ENCODE results near the gene UBE3D. TPM values are rescaled to one million over a fixed set of nuclear protein-coding genes. Genes with fewer than 3 reads are reported as not detected.

The UBE3D gene
- polyA plus RNA-seq, 1 donor, result 7.8 TPM

DNA sequence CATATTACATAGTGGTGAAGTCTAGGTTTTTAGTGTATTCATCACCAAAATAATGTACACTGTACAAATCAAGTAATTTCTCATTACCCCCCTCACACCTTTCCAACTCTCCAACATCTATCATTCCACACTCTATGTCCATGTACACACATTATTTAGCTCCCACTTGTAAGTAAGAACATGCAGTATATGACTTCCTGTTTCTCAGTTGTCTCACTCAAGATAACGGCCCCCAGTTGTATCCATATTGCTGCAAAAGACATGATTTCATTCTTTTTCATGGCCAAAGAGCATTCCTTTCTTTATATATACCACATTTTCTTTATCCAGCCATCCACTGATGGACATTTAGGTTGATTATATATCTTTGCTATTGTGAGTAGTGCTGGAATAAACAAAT is 86.0 kb downstream of the UBE3D start:
- whole genome bisulfite sequencing (ENCODE audit: insufficient coverage, low lambda C conversion rate), result no CpG with 5 or more reads among the region's 1 CpG
- H3K27ac ChIP-seq (ENCODE audit: low read length), result no peak overlapping the region

DNA sequence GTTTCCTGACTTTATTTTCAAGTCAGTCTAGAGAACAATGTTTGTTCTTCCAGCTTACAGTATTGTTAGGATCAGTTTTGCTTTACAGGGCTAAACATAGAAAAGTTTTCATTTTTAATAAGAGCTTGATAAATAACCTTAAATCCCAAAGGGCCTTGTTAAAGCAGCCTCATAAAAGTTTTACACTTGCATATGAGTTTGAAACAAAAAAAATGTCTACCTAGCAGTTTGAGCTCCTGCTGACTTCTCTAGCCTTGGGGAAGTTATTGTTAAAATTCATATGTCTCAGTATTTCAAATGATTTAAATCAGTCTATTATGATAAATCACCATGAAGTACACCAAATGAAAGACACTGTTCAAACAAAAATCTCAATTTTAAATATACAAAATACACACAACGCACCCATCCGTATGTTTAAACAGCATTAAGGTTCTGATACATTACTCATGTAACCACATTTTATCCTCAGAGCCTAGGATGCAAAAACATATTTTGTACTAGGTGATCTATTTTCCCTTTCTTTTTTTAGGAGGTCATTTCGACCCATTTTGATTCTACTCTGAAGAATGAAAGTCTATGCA is 87.2 kb downstream of the UBE3D start:
- H3K4me3 ChIP-seq (ENCODE audit: low read length), result no peak overlapping the region
- no peaks in the 10 kb centered on the region for H3K4me1 ChIP-seq (ENCODE audit: control insufficient read depth, insufficient read depth, low read length)
- 100% methylated on average over 1 of the region's 3 CpGs for WGBS (ENCODE audit: insufficient coverage, low lambda C conversion rate)
- H3K36me3 ChIP-seq (ENCODE audit: control insufficient read depth, insufficient read depth, low read length), result no peaks in the 10 kb centered on the region
- no peaks in the 10 kb centered on the region for H3K9me3 ChIP-seq (ENCODE audit: control insufficient read depth, low read depth, low read length)
- no peak for DNase-seq
- H3K27ac ChIP-seq (ENCODE audit: low read length), result no peak overlapping the region
- no peaks in the 10 kb centered on the region for H3K27me3 ChIP-seq (ENCODE audit: control insufficient read depth, insufficient read depth, low read length)

More for the DNA sequence above, 86.0 kb downstream of the UBE3D start:
- no peak for DNase-seq
- no peaks in the 10 kb centered on the region for H3K27me3 ChIP-seq (ENCODE audit: control insufficient read depth, insufficient read depth, low read length)
- no peaks in the 10 kb centered on the region for H3K9me3 ChIP-seq (ENCODE audit: control insufficient read depth, low read depth, low read length)
- no peaks in the 10 kb centered on the region for H3K36me3 ChIP-seq (ENCODE audit: control insufficient read depth, insufficient read depth, low read length)
- H3K4me3 ChIP-seq (ENCODE audit: low read length), result no peak overlapping the region
- no peaks in the 10 kb centered on the region for H3K4me1 ChIP-seq (ENCODE audit: control insufficient read depth, insufficient read depth, low read length)

DNA sequence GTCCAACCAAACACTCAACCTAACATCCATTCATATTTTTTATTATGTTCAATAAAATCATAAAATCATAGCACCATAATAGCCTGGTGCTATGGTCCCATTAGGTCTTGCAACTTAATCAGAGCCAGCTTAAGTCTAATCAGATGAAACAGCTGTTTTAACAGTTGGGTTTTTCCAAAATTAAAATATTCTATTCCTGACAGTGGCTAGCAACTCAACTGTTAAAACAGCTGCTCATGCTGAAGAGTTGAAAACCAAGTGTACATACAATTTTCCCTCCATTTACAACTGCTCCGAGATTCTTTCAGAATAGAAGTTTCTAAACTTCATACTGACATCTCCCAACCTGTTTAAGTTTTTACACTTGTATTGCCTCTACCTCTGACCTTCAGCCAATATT is 89.5 kb downstream of the UBE3D start:
- Histone ChIP-seq H3K4me1 (ENCODE audit: control insufficient read depth, insufficient read depth, low read length) (no peaks in the 10 kb centered on the region), H3K36me3 (ENCODE audit: control insufficient read depth, insufficient read depth, low read length) (no peaks in the 10 kb centered on the region), H3K4me3 (ENCODE audit: low read length) (no peak overlapping the region), H3K9me3 (ENCODE audit: control insufficient read depth, low read depth, low read length) (no peaks in the 10 kb centered on the region), H3K27ac (ENCODE audit: low read length) (no peak overlapping the region), H3K27me3 (ENCODE audit: control insufficient read depth, insufficient read depth, low read length) (no peaks in the 10 kb centered on the region)
- WGBS (ENCODE audit: insufficient coverage, low lambda C conversion rate), result 100% methylated on average over 1 of the region's 1 CpG
- DNase-seq, result no peak

DNA sequence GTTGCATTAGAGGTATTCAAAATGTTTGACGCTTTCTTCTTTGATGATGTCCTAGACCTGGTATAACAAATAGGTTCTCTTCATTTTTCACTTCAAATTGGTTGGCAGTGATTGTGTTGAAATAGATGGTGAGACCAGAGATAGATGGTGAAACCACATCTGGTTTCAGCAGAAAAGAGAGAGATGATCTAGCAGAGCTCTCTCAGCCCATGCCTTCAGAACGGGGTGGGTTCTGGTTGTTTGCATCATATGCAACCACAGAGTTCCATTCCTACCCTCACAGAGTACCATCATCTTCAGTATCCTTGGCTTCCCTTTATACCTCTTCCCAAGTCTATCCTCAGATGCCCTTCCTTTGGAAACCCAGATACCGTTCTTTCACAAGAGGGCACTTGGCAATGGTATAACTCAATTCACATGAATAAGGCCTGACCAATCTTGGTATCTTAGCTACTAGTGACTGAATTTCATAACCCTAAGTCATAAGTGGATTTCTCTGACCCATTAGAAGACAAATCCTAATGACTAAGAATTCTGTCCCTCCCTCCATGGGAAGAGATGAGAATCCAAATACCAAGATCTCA is 93.7 kb downstream of the UBE3D start:
- Histone ChIP-seq H3K4me3 (ENCODE audit: low read length) (no peak overlapping the region), H3K4me1 (ENCODE audit: control insufficient read depth, insufficient read depth, low read length) (no peaks in the 10 kb centered on the region)
- 100% methylated on average over 1 of the region's 3 CpGs for WGBS (ENCODE audit: insufficient coverage, low lambda C conversion rate)

DNA sequence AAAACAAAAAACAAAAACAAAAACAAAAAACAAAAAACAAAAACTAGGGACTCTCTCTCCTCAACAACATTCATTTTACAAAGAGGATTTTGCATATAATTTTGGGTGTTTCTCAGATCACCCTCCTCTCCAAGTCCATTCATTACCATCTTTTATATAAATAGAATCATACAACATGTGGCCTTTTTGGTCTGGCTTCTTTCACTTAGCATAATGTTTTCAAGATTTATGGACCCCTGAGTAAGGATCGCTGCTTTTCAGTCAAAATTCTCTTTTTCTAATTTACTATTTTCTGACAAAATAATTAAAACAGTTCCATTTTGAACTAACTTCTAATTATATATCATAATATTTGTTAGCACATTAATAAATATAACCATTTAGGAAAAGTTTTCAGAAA is 94.8 kb downstream of the UBE3D start:
- Histone ChIP-seq H3K36me3 (ENCODE audit: control insufficient read depth, insufficient read depth, low read length) (no peaks in the 10 kb centered on the region), H3K4me1 (ENCODE audit: control insufficient read depth, insufficient read depth, low read length) (no peaks in the 10 kb centered on the region), H3K27ac (ENCODE audit: low read length) (no peak overlapping the region), H3K27me3 (ENCODE audit: control insufficient read depth, insufficient read depth, low read length) (no peaks in the 10 kb centered on the region), H3K9me3 (ENCODE audit: control insufficient read depth, low read depth, low read length) (no peaks in the 10 kb centered on the region), H3K4me3 (ENCODE audit: low read length) (no peak overlapping the region)
- no peak for DNase-seq
- 100% methylated on average over 1 of the region's 1 CpG for WGBS (ENCODE audit: insufficient coverage, low lambda C conversion rate)

More for the DNA sequence above, 93.7 kb downstream of the UBE3D start:
- no peaks in the 10 kb centered on the region for H3K27me3 ChIP-seq (ENCODE audit: control insufficient read depth, insufficient read depth, low read length)
- H3K27ac ChIP-seq (ENCODE audit: low read length), result no peak overlapping the region
- DNase-seq, result no peak
- H3K9me3 ChIP-seq (ENCODE audit: control insufficient read depth, low read depth, low read length), result no peaks in the 10 kb centered on the region
- H3K36me3 ChIP-seq (ENCODE audit: control insufficient read depth, insufficient read depth, low read length), result no peaks in the 10 kb centered on the region

- H3K4me3 ChIP-seq (ENCODE audit: low read length), result no peak overlapping the region
- WGBS (ENCODE audit: insufficient coverage, low lambda C conversion rate), result 100% methylated on average over 2 of the region's 2 CpGs
- H3K4me1 ChIP-seq (ENCODE audit: control insufficient read depth, insufficient read depth, low read length), result no peaks in the 10 kb centered on the region
- DNase-seq, result no peak
- H3K36me3 ChIP-seq (ENCODE audit: control insufficient read depth, insufficient read depth, low read length), result no peaks in the 10 kb centered on the region
- no peak overlapping the region for H3K27ac ChIP-seq (ENCODE audit: low read length)
- no peaks in the 10 kb centered on the region for H3K9me3 ChIP-seq (ENCODE audit: control insufficient read depth, low read depth, low read length)
- H3K27me3 ChIP-seq (ENCODE audit: control insufficient read depth, insufficient read depth, low read length), result no peaks in the 10 kb centered on the region
Observed at GRCh38 chr6:82968708-82969107, 96.9 kb downstream of the UBE3D start.

DNA sequence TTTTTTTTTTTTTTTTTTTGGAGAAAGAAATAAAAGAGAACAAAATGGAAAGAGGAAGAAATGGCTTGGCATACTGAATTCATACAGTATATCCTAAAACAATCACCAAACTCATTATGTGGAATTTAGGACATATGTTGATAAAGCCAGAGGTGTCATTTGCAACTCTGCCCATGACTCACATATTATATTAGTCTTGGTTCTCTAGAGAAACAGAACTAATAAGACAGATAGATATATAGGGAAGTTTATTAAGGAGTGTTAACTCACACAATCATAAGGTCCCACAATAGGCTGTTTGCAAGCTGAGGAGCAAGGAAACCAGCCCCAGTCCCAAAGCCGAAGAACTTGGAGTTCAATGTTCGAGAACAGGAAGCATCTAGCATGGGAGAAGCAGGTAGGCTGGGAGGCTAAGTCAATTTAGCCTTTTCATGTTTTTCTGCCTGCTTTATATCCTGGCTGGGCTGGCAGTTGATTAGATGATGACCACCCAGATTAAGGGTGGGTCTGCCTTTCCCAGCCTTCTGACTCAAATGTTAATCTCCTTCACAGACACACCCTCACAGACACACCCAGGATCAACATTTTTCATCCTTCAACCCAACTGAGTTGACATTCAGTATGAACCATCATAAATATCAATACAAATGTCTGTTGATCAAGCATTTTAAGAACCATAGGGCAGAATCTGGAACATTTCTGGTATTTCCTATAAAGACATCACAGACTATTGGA is 102.3 kb downstream of the UBE3D start:
- Histone ChIP-seq H3K4me1 (ENCODE audit: control insufficient read depth, insufficient read depth, low read length) (no peaks in the 10 kb centered on the region), H3K36me3 (ENCODE audit: control insufficient read depth, insufficient read depth, low read length) (peaks cover 3% of the 10 kb centered on the region), H3K27me3 (ENCODE audit: control insufficient read depth, insufficient read depth, low read length) (no peaks in the 10 kb centered on the region), H3K4me3 (ENCODE audit: low read length) (no peak overlapping the region), H3K27ac (ENCODE audit: low read length) (no peak overlapping the region), H3K9me3 (ENCODE audit: control insufficient read depth, low read depth, low read length) (no peaks in the 10 kb centered on the region)
- WGBS (ENCODE audit: insufficient coverage, low lambda C conversion rate), result no CpG with 5 or more reads among the region's 2 CpGs
- DNase-seq, result no peak

- Histone ChIP-seq H3K9me3 (ENCODE audit: control insufficient read depth, low read depth, low read length) (no peaks in the 10 kb centered on the region), H3K4me3 (ENCODE audit: low read length) (no peak overlapping the region), H3K36me3 (ENCODE audit: control insufficient read depth, insufficient read depth, low read length) (peaks cover 9% of the 10 kb centered on the region), H3K4me1 (ENCODE audit: control insufficient read depth, insufficient read depth, low read length) (no peaks in the 10 kb centered on the region), H3K27me3 (ENCODE audit: control insufficient read depth, insufficient read depth, low read length) (no peaks in the 10 kb centered on the region), H3K27ac (ENCODE audit: low read length) (no peak overlapping the region)
- WGBS (ENCODE audit: insufficient coverage, low lambda C conversion rate), result 80% methylated on average over 1 of the region's 4 CpGs
- DNase-seq, result no peak
Observed at GRCh38 chr6:82959385-82959941, 106.2 kb downstream of the UBE3D start.

DNA sequence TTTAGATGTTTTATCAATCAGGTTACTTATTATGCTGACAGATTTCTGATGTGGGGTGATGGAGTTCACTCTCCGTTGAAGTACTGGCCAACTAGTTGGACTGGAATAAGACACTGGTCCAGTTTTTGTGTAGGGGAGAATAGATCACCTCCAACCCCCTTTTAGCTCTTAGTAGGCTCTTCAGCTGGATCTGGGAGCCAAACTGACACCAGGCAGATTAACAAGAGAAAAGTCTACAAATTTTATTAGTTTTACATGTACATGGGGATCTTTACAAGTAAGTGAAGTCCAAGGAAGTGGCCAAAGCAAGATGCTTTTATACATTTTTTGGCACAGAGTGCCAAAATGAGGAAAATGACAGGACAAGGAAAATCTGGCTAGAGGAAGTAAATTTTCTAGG is 107.1 kb downstream of the UBE3D start:
- Histone ChIP-seq H3K4me3 (ENCODE audit: low read length) (no peak overlapping the region), H3K27me3 (ENCODE audit: control insufficient read depth, insufficient read depth, low read length) (no peaks in the 10 kb centered on the region), H3K9me3 (ENCODE audit: control insufficient read depth, low read depth, low read length) (no peaks in the 10 kb centered on the region), H3K4me1 (ENCODE audit: control insufficient read depth, insufficient read depth, low read length) (no peaks in the 10 kb centered on the region), H3K27ac (ENCODE audit: low read length) (no peak overlapping the region), H3K36me3 (ENCODE audit: control insufficient read depth, insufficient read depth, low read length) (peaks cover 9% of the 10 kb centered on the region)
- DNase-seq, result no peak
- no CpG with 5 or more reads among the region's 1 CpG for WGBS (ENCODE audit: insufficient coverage, low lambda C conversion rate)

GRCh38 chr6:82957868-82958245 is 107.8 kb downstream of the UBE3D start:
- Histone ChIP-seq H3K27ac (ENCODE audit: low read length) (no peak overlapping the region), H3K27me3 (ENCODE audit: control insufficient read depth, insufficient read depth, low read length) (no peaks in the 10 kb centered on the region), H3K9me3 (ENCODE audit: control insufficient read depth, low read depth, low read length) (no peaks in the 10 kb centered on the region), H3K4me1 (ENCODE audit: control insufficient read depth, insufficient read depth, low read length) (no peaks in the 10 kb centered on the region), H3K4me3 (ENCODE audit: low read length) (no peak overlapping the region), H3K36me3 (ENCODE audit: control insufficient read depth, insufficient read depth, low read length) (peaks cover 9% of the 10 kb centered on the region)
- DNase-seq, result no peak
- WGBS (ENCODE audit: insufficient coverage, low lambda C conversion rate), result no CpG with 5 or more reads among the region's 2 CpGs

Data from large intestine (tissue), 3 donors.